ENCODE data around the gene OR4D2.

Gene OR4D2

DNA sequence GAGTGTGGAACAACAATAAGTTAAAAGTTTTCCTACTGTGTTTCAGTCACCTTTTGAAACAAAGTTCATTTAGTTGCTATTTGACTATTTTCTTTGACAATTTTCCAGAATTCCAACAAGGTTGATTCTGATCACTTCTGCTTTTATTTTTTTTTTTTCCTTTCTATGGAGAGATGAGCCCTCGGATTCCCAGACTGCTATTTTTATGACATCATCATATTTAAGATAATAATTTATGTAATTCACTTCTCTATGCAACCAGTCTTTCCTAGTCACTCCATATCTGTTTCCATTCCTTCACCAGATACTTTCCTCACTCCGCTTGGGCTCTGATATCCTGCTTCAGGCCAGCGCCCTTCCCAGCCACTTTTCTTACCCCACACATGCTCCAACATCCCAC is 8.1 kb downstream of the OR4D2 start:
- DNase-seq (ENCODE audit: low read depth): no peak

- no peak for DNase-seq (ENCODE audit: low read depth)
Measured at GRCh38 chr17:58176200-58176599, 9.4 kb downstream of the OR4D2 start.

GRCh38 chr17:58181796-58182195 is 15.0 kb downstream of the OR4D2 start:
- no peak for DNase-seq (ENCODE audit: low read depth)

GRCh38 chr17:58183514-58183913 is 16.7 kb downstream of the OR4D2 start:
- DNase-seq (ENCODE audit: low read depth): no peak

DNA sequence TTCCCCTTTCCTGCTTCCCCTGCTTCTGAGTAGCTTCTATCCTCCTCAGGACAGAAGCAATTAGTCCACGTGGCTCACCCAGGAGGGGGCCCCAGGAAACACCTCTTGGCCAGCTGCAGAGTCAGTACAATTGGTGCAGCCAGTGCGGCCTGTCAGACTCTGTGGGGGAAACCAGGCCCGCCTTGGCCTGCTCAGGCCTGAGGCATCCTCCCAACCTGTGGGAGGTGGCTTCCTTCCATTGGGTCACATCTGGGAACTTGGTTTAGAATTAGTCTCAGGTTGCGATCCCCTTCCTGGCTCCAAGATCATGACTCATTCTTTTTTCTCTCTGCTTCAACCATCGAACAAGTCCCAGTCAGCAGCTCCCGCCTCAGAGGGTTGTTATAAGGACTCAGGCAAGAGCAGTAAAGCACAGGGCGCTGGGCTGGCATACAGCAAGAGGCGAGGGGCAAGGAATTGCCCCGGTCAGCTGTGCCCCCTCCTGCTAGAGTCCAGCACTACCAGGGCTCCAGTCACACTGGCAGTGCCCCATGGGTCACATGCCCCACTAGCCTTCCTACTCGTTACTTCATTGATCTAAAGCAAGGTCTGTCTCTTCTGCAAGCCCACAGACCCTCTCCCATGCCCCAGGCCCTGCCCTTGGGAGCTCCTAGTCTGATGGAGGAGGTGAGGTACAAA is 17.7 kb downstream of the OR4D2 start:
- DNase-seq (ENCODE audit: low read depth): no peak

- no peak for DNase-seq (ENCODE audit: low read depth)
Measured at GRCh38 chr17:58184986-58185761, 18.4 kb downstream of the OR4D2 start.

- no peak for DNase-seq (ENCODE audit: low read depth)
Measured at GRCh38 chr17:58186591-58186990, 19.8 kb downstream of the OR4D2 start.

DNA sequence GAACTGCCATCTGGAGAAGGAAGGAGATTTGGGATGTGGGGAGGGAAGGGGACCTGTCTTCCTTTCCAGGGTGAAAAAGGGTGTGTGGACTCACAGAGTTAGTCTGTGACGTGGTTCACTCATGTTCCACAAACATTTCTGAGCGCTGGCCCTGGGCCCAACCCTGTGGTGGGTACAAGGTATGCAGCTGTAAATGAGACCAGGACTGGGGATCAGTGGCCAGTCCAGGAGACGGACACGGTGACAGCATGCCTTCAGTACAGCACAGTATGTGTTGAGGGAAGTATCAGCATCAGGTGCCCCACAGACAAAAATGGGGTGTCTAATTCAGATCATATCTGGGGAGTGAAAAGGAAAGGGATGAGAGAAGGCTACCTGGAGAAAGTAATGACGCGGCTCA is 20.3 kb downstream of the OR4D2 start:
- DNase-seq (ENCODE audit: low read depth): no peak

- DNase-seq (ENCODE audit: low read depth): no peak
Measured at GRCh38 chr17:58187675-58188074, 20.9 kb downstream of the OR4D2 start.

- no peak for DNase-seq (ENCODE audit: low read depth)
Measured at GRCh38 chr17:58189436-58190146, 22.8 kb downstream of the OR4D2 start.

DNA sequence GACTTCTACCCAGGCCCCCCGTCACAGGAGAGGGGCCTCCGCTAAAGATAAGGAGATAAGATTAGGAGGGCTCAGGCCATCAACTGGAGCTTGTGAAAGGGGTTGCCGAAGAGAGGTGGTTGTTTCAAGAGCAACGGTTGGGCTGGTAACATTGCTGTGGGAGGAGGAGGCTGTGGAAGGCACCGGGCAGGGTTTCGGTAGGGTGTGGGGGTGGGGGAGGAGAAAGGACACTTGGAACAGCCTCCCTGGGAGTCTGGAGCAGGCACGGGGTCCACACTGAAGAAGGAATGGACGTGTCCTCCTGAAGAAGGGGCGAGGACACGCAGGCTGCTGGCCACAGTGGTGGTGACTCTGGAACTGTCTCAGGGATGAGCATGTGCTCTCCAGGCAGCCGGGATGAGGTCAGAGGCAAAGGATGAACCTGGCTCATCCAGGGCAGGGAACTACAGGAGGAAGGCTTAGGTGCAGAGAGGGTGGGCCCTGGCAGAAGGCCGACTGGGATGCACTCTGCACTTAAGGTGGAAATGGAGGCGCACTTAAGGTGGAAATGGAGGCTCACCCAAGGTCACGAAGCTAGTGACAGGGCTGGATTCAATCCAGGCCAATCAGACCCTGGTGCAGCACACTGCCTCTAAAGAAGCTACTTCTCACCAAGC is 24.6 kb downstream of the OR4D2 start:
- no peak for DNase-seq (ENCODE audit: low read depth)

DNA sequence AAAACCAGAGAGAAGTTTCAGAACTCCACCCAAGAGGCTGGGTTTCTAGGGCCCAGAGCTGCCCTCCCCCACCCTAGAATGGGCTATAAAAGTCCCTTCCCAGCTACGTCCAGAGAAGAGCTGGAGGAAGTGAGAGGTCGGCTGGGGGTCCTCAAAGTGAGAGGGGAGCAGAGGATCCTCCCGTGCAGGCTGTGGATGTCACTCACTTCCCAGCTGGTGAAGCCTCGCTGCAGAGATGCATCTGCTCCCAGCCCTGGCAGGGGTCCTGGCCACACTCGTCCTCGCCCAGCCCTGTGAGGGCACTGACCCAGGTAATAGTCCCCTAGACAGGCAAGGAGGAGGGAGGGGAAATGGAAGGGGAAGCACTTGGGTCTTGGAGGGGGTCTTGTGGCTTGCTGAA is 25.8 kb downstream of the OR4D2 start, which contains the start of gene EPX:
TSS of gene EPX (plus strand) at position 115 of the 400 bp plus-strand sequence. CDS start at position 236, 121 bp downstream.
- no peak for DNase-seq (ENCODE audit: low read depth)

- no peak for DNase-seq (ENCODE audit: low read depth)
Measured at GRCh38 chr17:58193641-58194255, 27.0 kb downstream of the OR4D2 start.

DNA sequence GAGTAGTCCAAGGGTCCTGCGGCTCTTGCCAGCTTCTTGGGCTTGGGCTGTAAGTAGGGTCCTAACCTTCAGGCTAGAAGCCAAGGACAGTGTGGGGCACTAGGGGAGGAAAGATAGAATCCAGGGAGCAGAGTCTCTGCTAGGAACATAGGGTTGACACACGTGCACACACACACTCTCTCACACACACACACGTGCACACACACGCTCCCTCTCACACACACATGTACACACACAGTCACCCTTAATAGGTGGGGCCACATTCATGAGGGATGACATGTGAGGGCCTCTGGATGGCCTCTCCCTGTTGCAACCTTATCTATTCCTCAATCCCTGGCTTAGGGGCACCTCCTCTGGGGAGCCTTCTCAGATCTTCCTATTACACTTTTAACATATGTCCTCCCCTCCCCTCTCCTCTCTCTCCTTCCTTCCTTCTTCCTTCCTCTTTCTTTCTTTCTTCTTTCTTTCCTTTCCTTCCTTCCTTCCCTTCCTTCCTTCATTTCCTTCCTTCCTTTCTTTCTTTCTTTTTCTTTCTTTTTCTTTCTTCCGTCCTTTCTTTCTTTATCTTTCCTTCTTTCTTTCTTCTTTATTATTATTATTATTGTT is 28.8 kb downstream of the OR4D2 start:
- DNase-seq (ENCODE audit: low read depth): no peak

GRCh38 chr17:58196610-58197009 is 29.8 kb downstream of the OR4D2 start:
- no peak for DNase-seq (ENCODE audit: low read depth)

DNA sequence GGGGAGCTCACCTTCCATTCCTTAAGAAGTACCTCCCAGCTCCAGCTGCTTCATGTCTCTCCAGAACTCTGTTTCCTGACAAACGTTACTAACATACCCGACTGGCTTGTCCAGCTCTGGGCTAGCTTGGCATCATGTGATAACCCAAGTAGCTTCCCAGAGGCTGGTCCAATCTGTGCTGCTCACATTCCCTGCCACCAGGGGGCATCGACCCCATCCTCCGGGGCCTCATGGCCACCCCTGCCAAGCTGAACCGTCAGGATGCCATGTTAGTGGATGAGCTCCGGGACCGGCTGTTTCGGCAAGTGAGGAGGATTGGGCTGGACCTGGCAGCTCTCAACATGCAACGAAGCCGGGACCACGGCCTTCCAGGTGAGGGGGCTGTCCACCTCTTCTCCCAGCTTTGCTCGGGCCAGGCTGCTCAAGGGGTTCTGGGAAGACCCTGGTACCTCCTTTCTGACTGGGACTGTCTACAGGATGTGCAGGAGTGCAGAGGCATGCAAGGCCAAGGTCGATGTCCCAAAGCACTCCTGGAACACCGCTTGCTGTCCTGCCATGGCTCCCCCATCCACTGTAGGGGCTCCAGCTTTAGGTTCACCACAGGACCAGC is 33.3 kb downstream of the OR4D2 start:
- DNase-seq (ENCODE audit: low read depth): peak; percentile 40

- DNase-seq (ENCODE audit: low read depth): no peak
Measured at GRCh38 chr17:58202859-58203258, 36.1 kb downstream of the OR4D2 start.

- DNase-seq (ENCODE audit: low read depth): no peak
Measured at GRCh38 chr17:58204796-58205195, 38.0 kb downstream of the OR4D2 start.

GRCh38 chr17:58205936-58206335 is 39.2 kb downstream of the OR4D2 start:
- DNase-seq (ENCODE audit: low read depth): no peak

DNA sequence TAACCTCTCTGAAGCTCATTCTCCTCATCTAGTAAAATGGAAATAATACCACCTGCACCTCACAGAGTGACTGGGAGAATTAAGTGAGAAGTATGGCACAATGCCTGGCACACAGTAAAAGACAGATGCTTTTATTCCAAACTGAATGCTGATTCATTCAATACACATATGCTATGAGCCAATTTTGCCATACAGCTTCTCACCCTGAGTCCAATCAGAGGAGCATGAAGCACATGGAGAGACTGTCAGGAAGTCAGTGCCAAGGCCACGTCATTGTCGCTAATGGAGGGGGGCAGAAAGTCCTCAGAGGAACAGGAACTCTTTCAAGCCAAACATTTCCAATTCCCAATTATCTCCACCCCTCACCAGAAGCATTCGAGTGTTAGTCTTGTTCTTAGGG is 40.7 kb downstream of the OR4D2 start:
- DNase-seq (ENCODE audit: low read depth): no peak

GRCh38 chr17:58208344-58208743 is 41.6 kb downstream of the OR4D2 start:
- DNase-seq (ENCODE audit: low read depth): no peak
